RWPE2 (cell line): Measurements from ENCODE around the gene MIPOL1.
A peak's percentile ranks its signal among the peaks of the same experiment; 100 is the strongest.
"Not testable (repeated sequence)": the region's sequence is repeated elsewhere in the genome, so short reads cannot be mapped to it uniquely, and the experiment has no call there.

Source experiments
- ATAC-seq: fragments of 200-7000 bp; cut with Tn5 transposase; 3 replicates; pipeline ENCODE4 v1.9.1; 2021; ENCODE audit warnings: low read depth
- DNase-seq: peaks from one replicate; pipeline ENCODE4 v3.0.0-alpha.2; 2020; ENCODE audit warnings: low spot score
- H3K27ac ChIP-seq: fragments of 450-650 bp; 2 replicates; pipeline ENCODE4 v1.5.1; 2017; ENCODE audit warnings: mild to moderate bottlenecking; ENCODE audit not compliant: poor library complexity, severe bottlenecking
- H3K27me3 ChIP-seq: fragments of 250-450 bp; sonication (Bioruptor Pico); 2 replicates; pipeline ENCODE4 v1.5.1; 2021; ENCODE audit warnings: mild to moderate bottlenecking, moderate library complexity; ENCODE audit not compliant: insufficient read depth, poor library complexity, severe bottlenecking
- H3K36me3 ChIP-seq: fragments of 250-450 bp; sonication (Bioruptor Pico); 2 replicates; pipeline ENCODE4 v1.5.1; 2020; ENCODE audit warnings: low read depth, mild to moderate bottlenecking, moderate library complexity
- H3K4me1 ChIP-seq: fragments of 250-450 bp; sonication (Bioruptor Pico); 2 replicates; pipeline ENCODE4 v1.5.1; 2021; ENCODE audit warnings: mild to moderate bottlenecking, moderate library complexity; ENCODE audit not compliant: insufficient read depth, poor library complexity, severe bottlenecking
- H3K4me3 ChIP-seq: fragments of 250-450 bp; sonication (Bioruptor Pico); 2 replicates; pipeline ENCODE4 v1.5.1; 2021; ENCODE audit warnings: mild to moderate bottlenecking, moderate library complexity; ENCODE audit not compliant: severe bottlenecking
- H3K9me3 ChIP-seq: fragments of 250-450 bp; sonication (Bioruptor Pico); 2 replicates; pipeline ENCODE4 v1.5.1; 2021; ENCODE audit warnings: mild to moderate bottlenecking, moderate library complexity; ENCODE audit not compliant: severe bottlenecking
- CTCF ChIP-seq: fragments of 450-650 bp; IDR thresholded peaks from one replicate; pipeline ENCODE4 v1.5.1; 2017; ENCODE audit warnings: mild to moderate bottlenecking, moderate library complexity; ENCODE audit not compliant: poor library complexity, severe bottlenecking

Gene MIPOL1

GRCh38 chr14:37311252-37311651, 113.5 kb downstream of the MIPOL1 start:
- TF ChIP-seq CTCF = no peak
- Histone ChIP-seq H3K27ac (no peak overlapping the region), H3K9me3 (no peaks in the 10 kb centered on the region), H3K36me3 (peaks cover 3% of the 10 kb centered on the region; the same call in 1 of the 2 replicates), H3K4me3 (no peak overlapping the region), H3K27me3 (no peaks in the 10 kb centered on the region), H3K4me1 (no peaks in the 10 kb centered on the region)
- ATAC-seq (no peak), DNase-seq (no peak)

GRCh38 chr14:37318938-37319337, 121.2 kb downstream of the MIPOL1 start:
- peak; percentile 58; the same call in 1 of the 3 replicates for ATAC-seq
- no peak for TF ChIP-seq CTCF
- Histone ChIP-seq H3K36me3 (no peaks in the 10 kb centered on the region; the same call in 1 of the 2 replicates), H3K27me3 (no peaks in the 10 kb centered on the region), H3K27ac (no peak overlapping the region), H3K4me1 (peaks cover 7% of the 10 kb centered on the region), H3K4me3 (no peak overlapping the region), H3K9me3 (no peaks in the 10 kb centered on the region)
- no peak for DNase-seq

- no peaks in the 10 kb centered on the region for H3K9me3 ChIP-seq
- peaks cover 7% of the 10 kb centered on the region for H3K4me1 ChIP-seq
- TF ChIP-seq CTCF = no peak
- no peak overlapping the region for H3K4me3 ChIP-seq
- no peak for DNase-seq
- no peak overlapping the region for H3K27ac ChIP-seq
- H3K27me3 ChIP-seq = no peaks in the 10 kb centered on the region
- 0 out of 3 replicates have a peak, but pooled peaks have one; percentile 33 for ATAC-seq
- no peaks in the 10 kb centered on the region; the same call in 1 of the 2 replicates for H3K36me3 ChIP-seq
Measured at GRCh38 chr14:37320106-37320505, 122.4 kb downstream of the MIPOL1 start.

GRCh38 chr14:37325332-37325731, 127.6 kb downstream of the MIPOL1 start:
- H3K27me3 ChIP-seq = no peaks in the 10 kb centered on the region
- H3K27ac ChIP-seq = no peak overlapping the region
- H3K9me3 ChIP-seq = no peaks in the 10 kb centered on the region
- DNase-seq (no peak), ATAC-seq (no peak)
- TF ChIP-seq CTCF = no peak
- no peak overlapping the region for H3K4me3 ChIP-seq
- no peaks in the 10 kb centered on the region for H3K4me1 ChIP-seq
- H3K36me3 ChIP-seq = no peaks in the 10 kb centered on the region; the same call in 1 of the 2 replicates

GRCh38 chr14:37326434-37326833, 128.7 kb downstream of the MIPOL1 start:
- ATAC-seq = no peak
- no peak for TF ChIP-seq CTCF
- no peaks in the 10 kb centered on the region for H3K27me3 ChIP-seq

GRCh38 chr14:37327933-37328332, 130.2 kb downstream of the MIPOL1 start:
- H3K4me1 ChIP-seq, ATAC-seq, H3K27ac ChIP-seq, H3K36me3 ChIP-seq, H3K27me3 ChIP-seq, H3K4me3 ChIP-seq, DNase-seq, H3K9me3 ChIP-seq: not testable (repeated sequence)

More at GRCh38 chr14:37326434-37326833, 128.7 kb downstream of the MIPOL1 start:
- DNase-seq = no peak
- Histone ChIP-seq H3K4me1 (no peaks in the 10 kb centered on the region), H3K4me3 (no peak overlapping the region), H3K9me3 (no peaks in the 10 kb centered on the region), H3K36me3 (no peaks in the 10 kb centered on the region; the same call in 1 of the 2 replicates), H3K27ac (no peak overlapping the region)
